Erythroblast (primary cell): Measurements from ENCODE around the gene OR4C3.

Experiments
- GATA1 ChIP-seq: IDR thresholded peaks from 2 replicates; pipeline ENCODE4 v1.6.1; 2011; ENCODE audit warnings: low read depth, mild to moderate bottlenecking, control low read depth, low read length, moderate library complexity
- POLR2A ChIP-seq: IDR thresholded peaks from 2 replicates; pipeline ENCODE4 v1.6.1; 2011; ENCODE audit warnings: mild to moderate bottlenecking, low read length

DNA sequence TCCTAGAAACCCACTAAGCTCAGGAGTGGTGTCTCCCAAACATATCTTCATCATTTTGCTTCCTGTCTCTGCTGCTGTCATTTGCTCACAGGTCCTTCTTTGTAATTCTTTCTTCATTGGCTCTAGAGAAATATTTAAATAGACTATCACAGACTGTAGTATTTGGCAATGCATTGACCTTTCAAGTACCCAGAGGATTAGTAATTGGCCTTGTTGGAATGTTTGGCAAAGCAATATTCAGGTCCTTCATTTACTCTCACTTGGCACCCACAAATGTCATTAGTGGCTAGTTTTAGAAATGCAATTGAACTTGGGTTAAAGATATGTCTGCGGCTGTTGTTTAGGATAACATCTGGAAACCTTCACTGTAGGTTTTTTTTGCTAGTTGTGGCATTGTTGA, 30.0 kb downstream of the OR4C3 start:
- no peak for TF ChIP-seq POLR2A
- no peak for TF ChIP-seq GATA1
